Adrenal gland (tissue), 12 donors: ENCODE results near the gene NR2F2. TPM values are rescaled to one million over a fixed set of nuclear protein-coding genes. Genes with fewer than 3 reads are reported as not detected.

ENCODE experiments used
- DNase-seq, 7 donors: peaks; one replicate each; pipeline ENCODE4 v3.0.0-alpha.2; 2019 to 2020
- H3K27ac ChIP-seq, 5 donors: fragments of 200-600 bp; sonication (generic) in 4 of 5; 1 replicate in 3 of 5; 2 replicates in 2 of 5; pipeline versions ENCODE4 v1.5.1 to v1.8.0; 2016 to 2020; ENCODE audit warnings: mild to moderate bottlenecking in 1 of 5
- H3K27me3 ChIP-seq: fragments of 200-600 bp; 2 replicates; pipeline ENCODE4 v1.8.0; 2021
- H3K36me3 ChIP-seq, 2 donors: fragments of 200-600 bp; replicated peaks in 1 of 2; 1 replicate in 1 of 2; 2 replicates in 1 of 2; pipeline versions ENCODE4 v1.5.1 to v1.8.0; 2018 to 2022
- H3K4me1 ChIP-seq, 2 donors: fragments of 200-600 bp; replicated peaks in 1 of 2; 1 replicate in 1 of 2; 2 replicates in 1 of 2; pipeline versions ENCODE4 v1.5.1 to v1.8.0; 2018 to 2021
- H3K4me3 ChIP-seq, 4 donors: fragments of 200-600 bp; sonication (generic) in 3 of 4; one replicate each; pipeline ENCODE4 v1.5.1; 2016 to 2018
- H3K9me3 ChIP-seq, 3 donors: fragments of 200-600 bp; sonication (generic) in 1 of 3; replicated peaks in 1 of 3; 1 replicate in 2 of 3; 2 replicates in 1 of 3; pipeline versions ENCODE4 v1.5.1 to v1.8.0; 2016 to 2021
- CTCF ChIP-seq, 6 experiments: fragments of 450-650 bp in 4 of 6; fragments of 200-600 bp in 2 of 6; sonication (generic) in 1 of 6; IDR thresholded peaks; 1 replicate in 5 of 6; 2 replicates in 1 of 6; pipeline versions ENCODE4 v1.5.1 to v1.8.0; 2016 to 2021; ENCODE audit warnings: antibody characterized with exemption in 6 of 6, mild to moderate bottlenecking in 2 of 6, moderate library complexity in 1 of 6
- POLR2A ChIP-seq, 2 donors: fragments of 450-650 bp; IDR thresholded peaks; one replicate each; pipeline ENCODE4 v1.6.1; 2017; ENCODE audit warnings: antibody characterized with exemption in 2 of 2, mild to moderate bottlenecking in 2 of 2, moderate library complexity in 1 of 2
- WGBS, 4 donors: extraction: QIAGEN DNeasy Blood & Tissue Kit in 2 of 4; methylation state at CpG; one replicate each; pipeline versions ENCODE4 v1.1.5 to v1.1.7; 2013 to 2017; 5-methylcytosine and 5-hydroxymethylcytosine counted together
- intact Hi-C, 2 donors: fragments of 100-400 bp; cut with DNase I; formaldehyde crosslinking; loops; one replicate each; pipeline versions ENCODE4 v1.14.1 to v1.15.0; 2022 to 2023
- polyA plus RNA-seq, 3 donors: library from polyadenylated mRNA; stranded (reverse); fragments of 200-250 nt in 2 of 3; fragments of 350-450 nt in 1 of 3; fragmentation: Illumina TruSeq in 1 of 3; extraction: RNeasy Lipid Tissue Mini Kit (QIAGEN cat#74804) in 1 of 3; gene quantifications; one replicate each; pipeline ENCODE4 v1.2.3, GENCODE V29; 2013 to 2014
- total RNA-seq, 9 donors: library from RNA; depleted of rRNA in 4 of 9; stranded (reverse); fragments of >200 nt in 4 of 9; fragments of 120-200 nt in 1 of 9; fragmentation: NEBNext Ultra II Directional in 1 of 9; extraction: Animal tissue kit (Norgen Biotek cat#: 25700) in 1 of 9; gene quantifications; one replicate each; pipeline versions ENCODE4 v1.1.0 to v1.2.4, GENCODE V29; 2013 to 2023
- donor health status: healthy with polysubstance abuse.
- donor health status: Bipolar disorder and iron deficiency.
- donor health status: DM: yes; HTN: yes; CAD: no.
- donor health status: DM: no; HTN: no; CAD: no.
- donor health status: DM: no; HTN: no; CAD: no.
- donor health status: DM: yes; HTN: yes; CAD: no.

The NR2F2 gene
- total and polyA plus RNA-seq, 12 donors: 13.9 to 113 (median 47.1) TPM

DNA sequence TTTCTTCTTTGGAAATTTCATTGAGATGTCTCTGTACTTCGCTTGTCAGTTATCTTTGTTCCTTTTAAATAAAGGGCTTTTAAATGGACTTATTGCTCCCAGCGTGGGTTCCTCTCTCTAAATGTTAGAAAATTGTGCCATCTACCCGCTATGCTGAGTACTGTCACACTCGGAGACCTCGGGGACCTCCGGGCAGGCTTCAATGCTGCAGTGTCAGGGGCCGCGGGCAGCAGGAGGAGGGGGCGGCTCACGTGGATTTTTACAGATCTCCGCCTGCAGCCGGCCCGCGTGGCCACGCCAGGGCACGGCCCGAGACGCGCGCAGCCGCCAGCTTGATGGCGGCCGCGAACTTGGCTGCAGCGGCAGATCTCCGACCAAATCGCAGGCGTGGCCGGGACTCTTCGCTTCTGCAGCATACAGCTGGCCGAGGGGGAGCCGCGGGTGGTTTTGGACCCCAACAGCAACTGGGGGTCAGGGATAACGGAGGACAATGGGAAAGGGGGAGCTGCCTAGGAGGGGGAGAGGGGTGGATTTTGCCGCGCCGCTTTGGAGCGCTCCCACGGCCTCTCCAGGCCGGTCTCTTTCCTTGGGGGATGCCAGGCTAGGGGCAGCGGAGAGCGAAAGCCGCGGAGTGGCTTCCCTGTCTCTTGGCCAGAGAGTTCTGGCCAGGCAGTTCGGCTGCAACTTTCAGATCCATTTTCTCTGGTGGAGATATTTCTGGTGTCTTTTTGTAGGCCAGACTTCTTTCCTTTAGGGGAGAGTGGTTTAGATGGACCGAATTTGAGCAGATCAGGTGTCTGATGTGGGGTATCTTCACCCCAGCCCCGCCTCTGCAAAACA lies 15.3 kb downstream of the NR2F2 start:
- TF ChIP-seq CTCF (IDR thresholded peaks at IDR 0.05) (peak; percentile 34 to 78 (median 70)), POLR2A (IDR thresholded peaks at IDR 0.05) (peak in 1 of 2 donors; percentile 82)
- Histone ChIP-seq H3K36me3 (no peaks in the 10 kb centered on the region), H3K9me3 (no peaks in the 10 kb centered on the region), H3K4me1 (peaks cover 0 to 23% of the 10 kb centered on the region in 2 donors), H3K27me3 (no peaks in the 10 kb centered on the region), H3K4me3 (peak overlapping the region in 3 of 4 donors; percentile 13 to 82 (median 15)), H3K27ac (peak overlapping the region; percentile 54 to 95 (median 93))
- intact Hi-C loops: loop anchor here in 1 of 2 donors (10.0 kb wide), 1 partner anchor 871 kb away; no protein-coding TSS in a partner anchor
- 1 to 5% (median 3%) methylated on average over 16 to 47 of the region's 47 CpGs for WGBS, 4 donors
- DNase-seq: peak; percentile 85 to 95 (median 91)

GRCh38 chr15:96346409-96346970 lies 16.0 kb downstream of the NR2F2 start:
- no peaks in the 10 kb centered on the region for H3K9me3 ChIP-seq
- 29 to 51% (median 40%) methylated on average over 6 of the region's 6 CpGs for WGBS, 4 donors
- TF ChIP-seq POLR2A (IDR thresholded peaks at IDR 0.05): no peak
- no peak for TF ChIP-seq CTCF (IDR thresholded peaks at IDR 0.05)
- H3K4me3 ChIP-seq: peak overlapping the region in 1 of 4 donors; percentile 82
- no peaks in the 10 kb centered on the region for H3K36me3 ChIP-seq
- peak in 1 of 7 donors; percentile 18 for DNase-seq
- peaks cover 0 to 23% of the 10 kb centered on the region in 2 donors for H3K4me1 ChIP-seq
- no peaks in the 10 kb centered on the region for H3K27me3 ChIP-seq
- H3K27ac ChIP-seq: peak overlapping the region; percentile 54 to 95 (median 93)
- intact Hi-C loops: loop anchor here in 1 of 2 donors (10.0 kb wide), 1 partner anchor 872 kb away; no protein-coding TSS in a partner anchor

DNA sequence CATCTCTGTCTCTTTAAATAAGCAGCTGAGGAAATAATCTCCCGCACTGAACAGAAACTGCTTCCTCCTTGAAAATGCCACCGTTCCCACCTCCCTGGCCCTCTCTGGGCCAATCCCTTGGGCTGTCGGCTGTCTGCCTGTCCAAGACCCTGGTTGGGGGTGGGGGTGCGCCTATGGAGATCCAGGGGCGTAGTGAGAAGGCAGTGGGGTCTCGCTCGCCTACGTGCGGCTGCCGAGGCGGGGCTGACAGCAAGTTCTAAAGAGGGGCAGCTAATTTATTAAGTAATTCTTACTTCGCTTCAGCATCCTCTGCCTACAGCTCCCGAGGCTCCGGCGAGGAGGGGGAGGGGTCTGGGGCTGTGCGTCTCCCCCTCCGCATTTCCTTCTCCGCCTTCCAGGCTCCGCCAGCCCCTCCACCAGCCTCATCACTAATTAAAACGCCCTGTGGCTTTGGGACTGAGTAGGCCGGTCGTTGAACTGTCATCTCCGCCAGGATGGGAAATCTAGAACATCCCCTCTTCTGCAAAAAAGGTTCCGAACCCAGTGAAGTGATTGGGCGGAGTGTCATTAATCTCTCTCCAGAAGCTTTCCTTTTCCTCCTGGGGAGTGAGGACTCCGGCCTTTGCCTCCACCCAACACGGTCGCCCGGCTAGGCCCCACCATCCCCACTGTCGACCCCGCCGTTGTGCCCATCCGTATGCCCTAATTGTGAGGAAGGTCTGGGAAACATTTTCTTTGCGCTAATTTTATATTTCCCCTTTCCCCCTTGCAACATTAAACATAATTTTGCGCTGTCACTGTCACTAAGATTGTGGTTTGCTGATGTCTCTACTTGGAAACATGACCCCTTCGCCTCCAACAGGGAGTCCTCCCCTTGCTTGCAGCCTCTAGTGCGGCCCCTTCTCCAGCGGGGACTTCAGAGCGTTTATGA lies 16.9 kb downstream of the NR2F2 start:
- peak overlapping the region in 1 of 4 donors; percentile 82 for H3K4me3 ChIP-seq
- no peaks in the 10 kb centered on the region for H3K9me3 ChIP-seq
- peak overlapping the region in 4 of 5 donors; percentile 1 to 95 (median 64) for H3K27ac ChIP-seq
- WGBS, 4 donors: 28 to 56% (median 52%) methylated on average over 38 to 39 of the region's 39 CpGs
- peaks cover 9 to 32% of the 10 kb centered on the region in 2 donors for H3K4me1 ChIP-seq
- no peak for TF ChIP-seq POLR2A (IDR thresholded peaks at IDR 0.05)
- H3K27me3 ChIP-seq: no peaks in the 10 kb centered on the region
- intact Hi-C loops: loop anchor here in 1 of 2 donors (10.0 kb wide), 1 partner anchor 873 kb away; no protein-coding TSS in a partner anchor
- H3K36me3 ChIP-seq: no peaks in the 10 kb centered on the region
- DNase-seq: peak in 4 of 7 donors; percentile 48 to 69 (median 53)
